H1 (cell line): ENCODE measurements around the gene CAMK1. TPM values are rescaled to one million over a fixed set of nuclear protein-coding genes. Genes with fewer than 3 reads are reported as not detected.

Experiments used
- CTCF ChIA-PET: fragments of 300-600 bp; sonication (Branson Sonifier 250); formaldehyde crosslinking; loops from one replicate; lab custom pipeline; 2021; ENCODE audit not compliant: partially characterized antibody; lab: Charles Lee
- POLR2A ChIA-PET: fragments of 300-600 bp; sonication (Branson Sonifier 250); formaldehyde crosslinking; loops from one replicate; lab custom pipeline; 2021; ENCODE audit warnings: inconsistent platforms; ENCODE audit not compliant: partially characterized antibody; lab: Charles Lee
- DNase-seq, 2 experiments: peaks; one replicate each; pipeline versions ENCODE4 v3.0.0 to v3.0.0-alpha.2; 2010 to 2022; ENCODE audit warnings: low spot score in 2 of 2, low read depth in 1 of 2, mixed read lengths in 1 of 2
- FAIRE-seq: peaks from 2 replicates; lab custom pipeline; 2011; peaks lifted over from hg19 to GRCh38; lab: Jason Lieb, UNC
- H2AFZ ChIP-seq: 2 replicates; pipeline ENCODE4 v1.8.1; 2012; ENCODE audit warnings: low read length, inconsistent platforms
- H2AK5ac ChIP-seq: 2 replicates; pipeline ENCODE4 v1.6.1; 2013; ENCODE audit warnings: low read depth, low read length
- H2BK120ac ChIP-seq: replicated peaks from 2 replicates; pipeline ENCODE3; 2013; ENCODE audit warnings: low read depth, low read length, inconsistent platforms
- H2BK12ac ChIP-seq: 2 replicates; pipeline ENCODE4 v1.6.1; 2013; ENCODE audit warnings: low read depth, low read length
- H2BK15ac ChIP-seq: 2 replicates; pipeline ENCODE4 v1.6.1; 2013; ENCODE audit warnings: low read length
- H2BK20ac ChIP-seq: 2 replicates; pipeline ENCODE4 v1.6.1; 2013; ENCODE audit warnings: low read length
- H2BK5ac ChIP-seq: 2 replicates; pipeline ENCODE4 v1.6.1; 2013; ENCODE audit warnings: low read depth, low read length
- H3K14ac ChIP-seq: 2 replicates; pipeline ENCODE4 v1.6.1; 2013; ENCODE audit warnings: inconsistent platforms; ENCODE audit not compliant: insufficient read length
- H3K18ac ChIP-seq: 2 replicates; pipeline ENCODE4 v1.6.1; 2013; ENCODE audit warnings: low read length; ENCODE audit errors: extremely low read depth
- H3K23ac ChIP-seq: 2 replicates; pipeline ENCODE4 v1.6.1; 2013; ENCODE audit warnings: inconsistent platforms; ENCODE audit not compliant: insufficient read length
- H3K23me2 ChIP-seq: 2 replicates; pipeline ENCODE4 v1.6.1; 2013; ENCODE audit warnings: low read depth, low read length
- H3K27ac ChIP-seq: 2 replicates; pipeline ENCODE4 v1.6.1; 2011; ENCODE audit warnings: low read depth, low read length, inconsistent platforms
- H3K27me3 ChIP-seq, 4 experiments: replicated peaks in 1 of 4; 1 replicate in 1 of 4; 2 replicates in 3 of 4; pipeline versions ENCODE4 v1.6.1 to v1.8.1; 2011 to 2013; ENCODE audit warnings: low read length in 3 of 4, mild to moderate bottlenecking in 3 of 4, inconsistent platforms in 2 of 4, mixed read lengths in 2 of 4, moderate library complexity in 1 of 4; ENCODE audit not compliant: control insufficient read depth in 3 of 4, insufficient read depth in 3 of 4; ENCODE audit errors: extremely low read depth in 1 of 4
- H3K36me3 ChIP-seq, 4 experiments: 2 replicates each; pipeline versions ENCODE4 v1.6.1 to v1.8.1; 2011 to 2013; ENCODE audit warnings: mild to moderate bottlenecking in 4 of 4, low read length in 3 of 4, moderate library complexity in 2 of 4, control low read depth in 1 of 4, inconsistent platforms in 1 of 4; ENCODE audit not compliant: insufficient read depth in 4 of 4, control insufficient read depth in 2 of 4
- H3K4ac ChIP-seq: replicated peaks from 2 replicates; pipeline ENCODE3; 2013; ENCODE audit warnings: low read length, low read depth, mixed read lengths, inconsistent platforms; ENCODE audit not compliant: insufficient read length
- H3K4me1 ChIP-seq, 4 experiments: replicated peaks in 1 of 4; 1 replicate in 1 of 4; 2 replicates in 3 of 4; pipeline versions ENCODE4 v1.6.1 to v1.8.1; 2011 to 2013; ENCODE audit warnings: low read length in 3 of 4, inconsistent platforms in 2 of 4, mixed read lengths in 1 of 4; ENCODE audit not compliant: insufficient read depth in 4 of 4, control insufficient read depth in 3 of 4
- H3K4me2 ChIP-seq, 2 experiments: 2 replicates each; pipeline versions ENCODE4 v1.6.1 to v1.8.1; 2011 to 2013; ENCODE audit warnings: low read depth in 2 of 2, low read length in 2 of 2, control low read depth in 1 of 2, inconsistent platforms in 1 of 2, mild to moderate bottlenecking in 1 of 2; ENCODE audit not compliant: insufficient read depth in 1 of 2
- H3K4me3 ChIP-seq, 4 experiments: fragments of 200-600, 300-600 bp in 1 of 4; sonication (generic), shearing (Covaris generic), sonication (Bioruptor Twin) in 1 of 4; 2 replicates each; pipeline versions ENCODE4 v1.5.1 to v1.8.1; 2011 to 2016; ENCODE audit warnings: low read length in 4 of 4, low read depth in 3 of 4, control low read depth in 2 of 4, inconsistent platforms in 2 of 4, mild to moderate bottlenecking in 2 of 4, mixed read lengths in 1 of 4, moderate library complexity in 1 of 4; ENCODE audit not compliant: insufficient read depth in 2 of 4; ENCODE audit errors: extremely low read depth in 1 of 4
- H3K56ac ChIP-seq: replicated peaks from 2 replicates; pipeline ENCODE3; 2013; ENCODE audit warnings: low read depth, mild to moderate bottlenecking, mixed read lengths, low read length, inconsistent platforms; ENCODE audit not compliant: insufficient read length
- H3K79me1 ChIP-seq: 2 replicates; pipeline ENCODE4 v1.6.1; 2013; ENCODE audit warnings: low read depth, low read length, control low read depth
- H3K79me2 ChIP-seq, 2 experiments: 2 replicates each; pipeline versions ENCODE4 v1.6.1 to v1.8.1; 2012 to 2013; ENCODE audit warnings: low read length in 2 of 2, mild to moderate bottlenecking in 2 of 2, inconsistent platforms in 1 of 2; ENCODE audit not compliant: insufficient read depth in 2 of 2, control insufficient read depth in 1 of 2
- H3K9ac ChIP-seq, 4 experiments: replicated peaks in 1 of 4; 1 replicate in 1 of 4; 2 replicates in 3 of 4; pipeline versions ENCODE4 v1.6.1 to v1.8.1; 2011 to 2013; ENCODE audit warnings: low read depth in 3 of 4, low read length in 3 of 4, control low read depth in 2 of 4, mild to moderate bottlenecking in 2 of 4, moderate library complexity in 2 of 4, inconsistent platforms in 1 of 4; ENCODE audit errors: extremely low read depth in 1 of 4
- H3K9me3 ChIP-seq, 2 experiments: 2 replicates each; pipeline versions ENCODE4 v1.6.1 to v1.8.1; 2012 to 2013; ENCODE audit warnings: mild to moderate bottlenecking in 2 of 2, moderate library complexity in 2 of 2, control low read depth in 1 of 2, inconsistent platforms in 1 of 2, low read depth in 1 of 2, low read length in 1 of 2, mixed read lengths in 1 of 2; ENCODE audit not compliant: insufficient read depth in 2 of 2
- H4K20me1 ChIP-seq, 2 experiments: replicated peaks in 1 of 2; 2 replicates each; pipeline versions ENCODE3 to v1.8.1; 2011 to 2013; ENCODE audit warnings: inconsistent platforms in 2 of 2, low read length in 2 of 2, mild to moderate bottlenecking in 1 of 2; ENCODE audit not compliant: insufficient read depth in 2 of 2, control insufficient read depth in 1 of 2
- H4K5ac ChIP-seq: 2 replicates; pipeline ENCODE4 v1.6.1; 2013; ENCODE audit warnings: low read length, low read depth, mixed read lengths, inconsistent platforms; ENCODE audit not compliant: insufficient read length
- H4K8ac ChIP-seq: 2 replicates; pipeline ENCODE4 v1.8.0; 2013; ENCODE audit warnings: mild to moderate bottlenecking, moderate library complexity, low read length, inconsistent platforms; ENCODE audit not compliant: insufficient read depth; ENCODE audit errors: extremely low read depth
- H4K91ac ChIP-seq: replicated peaks from 2 replicates; pipeline ENCODE3; 2013; ENCODE audit warnings: low read length, mixed read lengths, inconsistent platforms; ENCODE audit not compliant: insufficient read length
- ATF2 ChIP-seq: IDR thresholded peaks from 2 replicates; pipeline ENCODE4 v1.6.1; 2012; ENCODE audit warnings: low read length, inconsistent platforms
- CREB1 ChIP-seq: IDR thresholded peaks from 2 replicates; pipeline ENCODE4 v1.6.1; 2012; ENCODE audit warnings: inconsistent platforms
- CTCF ChIP-seq, 3 experiments: IDR thresholded peaks; 1 replicate in 2 of 3; 2 replicates in 1 of 3; pipeline versions ENCODE4 v1.5.1 to v1.6.1; 2011; ENCODE audit warnings: low read length in 3 of 3, mild to moderate bottlenecking in 3 of 3, inconsistent platforms in 2 of 3, low read depth in 1 of 3, moderate library complexity in 1 of 3; ENCODE audit not compliant: insufficient read depth in 1 of 3; ENCODE audit errors: control extremely low read depth in 1 of 3
- KDM1A ChIP-seq: fragments of 200-600, 300-600 bp; sonication (generic); IDR thresholded peaks from 2 replicates; pipeline ENCODE4 v1.7.1; 2016; ENCODE audit warnings: mild to moderate bottlenecking, low read length, borderline replicate concordance
- PHF8 ChIP-seq: fragments of 200-600 bp; sonication (generic); conservative IDR thresholded peaks from 2 replicates; pipeline ENCODE4 v1.7.1; 2012; ENCODE audit warnings: low read depth, mild to moderate bottlenecking, inconsistent platforms, low read length, moderate library complexity
- POLR2AphosphoS5 ChIP-seq: IDR thresholded peaks from 2 replicates; pipeline ENCODE4 v1.6.1; 2011; ENCODE audit warnings: low read depth, low read length
- SAP30 ChIP-seq: fragments of 300-600 bp; sonication (generic); IDR thresholded peaks from 2 replicates; pipeline ENCODE4 v1.7.1; 2012; ENCODE audit warnings: low read length, moderate library complexity, mild to moderate bottlenecking, inconsistent platforms; ENCODE audit not compliant: insufficient read depth, insufficient replicate concordance
- WGBS, 2 experiments: shearing (Covaris generic) in 1 of 2; methylation state at CpG; one replicate each; pipeline versions ENCODE4 v1.1.6 to v1.1.7; 2013 to 2015; ENCODE audit warnings: low lambda C conversion rate in 2 of 2, mixed read lengths in 2 of 2, inconsistent platforms in 1 of 2, low coverage in 1 of 2, missing lambda C conversion rate in 1 of 2; ENCODE audit not compliant: insufficient replicate concordance in 2 of 2, insufficient coverage in 1 of 2, insufficient read length in 1 of 2; ENCODE audit errors: extremely low coverage in 1 of 2, missing lambda C conversion rate in 1 of 2; 5-methylcytosine and 5-hydroxymethylcytosine counted together
- polyA plus RNA-seq, 7 experiments: library from polyadenylated mRNA; depleted of rRNA in 3 of 7; stranded (reverse) in 5 of 7; unstranded in 2 of 7; fragments of >200 nt in 5 of 7; fragments of 200-250 nt in 2 of 7; gene quantifications; 1 replicate in 5 of 7; 2 replicates in 1 of 7; 4 replicates in 1 of 7; pipeline versions ENCODE4 v1.2.1 to v1.2.3, GENCODE V29; 2011 to 2013; ENCODE audit warnings: missing spikeins in 2 of 7, mixed read lengths in 2 of 7
- total RNA-seq: library from RNA; stranded (reverse); fragmentation: NEBNext Ultra II Directional; extraction: Animal tissue kit (Norgen Biotek cat#: 25700); gene quantifications from 2 replicates; pipeline ENCODE4 v1.2.1, GENCODE V29; 2021

CAMK1 gene
- total and polyA plus RNA-seq, 2 of the 8 experiments (the other 6 are each of a cell fraction or from before 2014, with no cell fraction given) = 4.9 to 5.1 TPM

DNA sequence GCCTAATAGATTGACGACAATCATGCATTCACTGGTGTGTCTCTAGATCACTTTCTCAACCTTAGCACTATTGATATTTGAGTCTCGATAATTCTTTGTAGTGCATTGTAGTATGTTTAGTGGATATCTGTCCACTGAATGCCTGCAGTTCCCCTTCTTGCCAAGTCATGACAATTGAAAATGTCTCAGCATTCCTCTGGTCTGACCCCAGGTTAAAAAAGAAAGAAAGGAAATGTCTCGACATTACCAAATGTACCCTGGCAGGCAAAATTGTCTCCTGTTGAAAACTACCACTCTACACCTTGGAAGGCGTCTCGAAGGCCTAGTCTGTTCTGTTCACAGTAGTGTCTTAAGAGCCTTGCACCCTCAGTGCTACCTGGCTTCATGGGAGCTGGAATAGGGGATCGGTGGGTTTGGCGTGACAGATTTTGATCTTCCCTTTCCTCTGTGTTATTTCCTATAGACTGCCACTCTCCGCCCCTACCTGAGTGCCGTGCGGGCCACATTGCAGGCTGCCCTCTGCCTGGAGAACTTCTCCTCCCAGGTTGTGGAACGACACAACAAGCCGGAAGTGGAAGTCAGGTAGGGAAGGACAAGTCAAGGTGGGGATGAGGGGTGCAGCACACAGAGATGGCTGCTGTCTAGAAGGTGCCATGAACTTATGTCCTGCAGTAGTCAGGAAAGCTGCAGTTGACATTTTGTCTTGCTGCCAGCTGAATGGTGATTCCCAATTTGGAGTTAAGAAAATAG is 27.6 kb upstream of the CAMK1 start:
- no peak overlapping the region for H3K27ac ChIP-seq
- H4K5ac ChIP-seq = no peak overlapping the region
- no peak overlapping the region for H3K23ac ChIP-seq
- DNase-seq = no peak
- H3K79me1 ChIP-seq = peaks cover 4% of the 10 kb centered on the region
- peaks cover 5% of the 10 kb centered on the region for H3K23me2 ChIP-seq
- H3K27me3 ChIP-seq = no peaks in the 10 kb centered on the region
- no peak overlapping the region for H4K91ac ChIP-seq
- ChIA-PET CTCF (interaction anchor here (0.6 to 2.3 kb wide), 3 partner anchors 12 to 182 kb away, joined by 3 to 8 read pairs (median 3); partner anchors contain the start of gene TTLL3), POLR2A (interaction anchor here (0.8 to 5.5 kb wide), 3 partner anchors 10 to 118 kb away, joined by 3 to 71 read pairs (median 3); partner anchors contain the start of gene TTLL3)
- 92% methylated on average over 12 of the region's 12 CpGs; no CpG with 5 or more reads in 1 of the 2 experiments for WGBS, 2 experiments
- H2AFZ ChIP-seq = no peak overlapping the region
- H2AK5ac ChIP-seq = no peak overlapping the region
- no peak overlapping the region for H2BK5ac ChIP-seq
- H3K79me2 ChIP-seq = peaks cover 0 to 35% of the 10 kb centered on the region in 2 experiments; a peak in 2 of 4 replicates
- FAIRE-seq = no peak
- no peak overlapping the region for H2BK12ac ChIP-seq
- H3K4me3 ChIP-seq = no peak overlapping the region
- H3K14ac ChIP-seq = no peak overlapping the region
- no peak overlapping the region for H2BK120ac ChIP-seq
- H3K18ac ChIP-seq = no peak overlapping the region
- H2BK15ac ChIP-seq = no peak overlapping the region
- H3K56ac ChIP-seq = no peak overlapping the region
- no peak overlapping the region for H3K9ac ChIP-seq
- H3K4me2 ChIP-seq = no peak overlapping the region
- no peak overlapping the region for H4K8ac ChIP-seq
- H3K4me1 ChIP-seq = peaks cover 0 to 3% (median 0%) of the 10 kb centered on the region in 4 experiments; a peak in 1 of 7 replicates
- H4K20me1 ChIP-seq = peaks cover 0 to 5% of the 10 kb centered on the region in 2 experiments
- peaks cover 16 to 50% (median 40%) of the 10 kb centered on the region in 4 experiments for H3K36me3 ChIP-seq
- H2BK20ac ChIP-seq = no peak overlapping the region
- H3K4ac ChIP-seq = no peak overlapping the region
- no peaks in the 10 kb centered on the region for H3K9me3 ChIP-seq
- TF ChIP-seq SAP30 (no peak), CREB1 (no peak), ATF2 (no peak), POLR2AphosphoS5 (no peak), CTCF (IDR thresholded peaks at IDR 0.05; ENCODE audit: control extremely low read depth in 1 of 3, insufficient read depth in 1 of 3, low read depth in 1 of 3, low read length in 3 of 3) (no peak), KDM1A (no peak), PHF8 (no peak)
